Left lung (tissue), 10 donors: ENCODE measurements around the gene EBP. TPM values are rescaled to one million over a fixed set of nuclear protein-coding genes. Genes with fewer than 3 reads are reported as not detected.
"Not testable (repeated sequence)": the region's sequence is repeated elsewhere in the genome, so short reads cannot be mapped to it uniquely, and the experiment has no call there.

ENCODE experiments used
- ATAC-seq: fragments of 200-7000 bp; cut with Tn5 transposase; one replicate; pipeline ENCODE4 v1.9.1; 2020; ENCODE audit warnings: moderate library complexity
- DNase-seq, 4 donors: peaks; one replicate each; pipeline ENCODE4 v3.0.0-alpha.2; 2013 to 2020
- H3K27ac ChIP-seq, 2 donors: fragments of 200-600 bp; sonication (generic) in 1 of 2; one replicate each; pipeline versions ENCODE4 v1.5.0 to v1.8.0; 2020 to 2021
- H3K27me3 ChIP-seq, 2 donors: fragments of 200-600 bp; sonication (generic) in 1 of 2; one replicate each; pipeline versions ENCODE4 v1.5.0 to v1.8.0; 2020 to 2021
- H3K36me3 ChIP-seq, 2 donors: fragments of 200-600 bp; sonication (generic) in 1 of 2; one replicate each; pipeline versions ENCODE4 v1.5.0 to v1.8.0; 2020 to 2021
- H3K4me1 ChIP-seq, 2 donors: fragments of 200-600 bp; one replicate each; pipeline ENCODE4 v1.8.0; 2021
- H3K4me3 ChIP-seq, 2 donors: fragments of 200-600 bp; sonication (generic) in 1 of 2; one replicate each; pipeline versions ENCODE4 v1.5.0 to v1.8.0; 2020 to 2021; ENCODE audit warnings: mild to moderate bottlenecking in 1 of 2
- H3K9me3 ChIP-seq, 2 donors: fragments of 200-600 bp; sonication (generic) in 1 of 2; one replicate each; pipeline versions ENCODE4 v1.5.0 to v1.8.0; 2020 to 2021
- intact Hi-C, 2 donors: fragments of 100-400 bp; cut with DNase I; formaldehyde crosslinking; loops; one replicate each; pipeline versions ENCODE4 v1.11.2 to v1.14.2; 2022
- polyA plus RNA-seq, 6 donors: library from polyadenylated mRNA; unstranded; fragments of 120-200 nt; gene quantifications; one replicate each; pipeline ENCODE4 v1.2.1, GENCODE V29; 2013; ENCODE audit not compliant: insufficient read length in 6 of 6
- total RNA-seq, 2 donors: library from RNA; stranded (reverse); fragmentation: NEBNext Ultra II Directional; extraction: Animal tissue kit (Norgen Biotek cat#: 25700); gene quantifications; one replicate each; pipeline ENCODE4 v1.2.1, GENCODE V29; 2021
- TF ChIP-seq, protein P1 (sequence below), 2 donors: fragments of 200-600 bp; sonication (generic) in 1 of 2; IDR thresholded peaks; one replicate each; pipeline versions ENCODE4 v1.5.0 to v1.8.0; 2021; ENCODE audit warnings: antibody characterized with exemption in 2 of 2
- donor health status: DM: no; HTN: yes; CAD: no.
- donor health status: DM: no; HTN: no; CAD: no.

The EBP gene
- total and polyA plus RNA-seq, 8 donors, result 32.6 to 200 (median 35.1) TPM

DNA sequence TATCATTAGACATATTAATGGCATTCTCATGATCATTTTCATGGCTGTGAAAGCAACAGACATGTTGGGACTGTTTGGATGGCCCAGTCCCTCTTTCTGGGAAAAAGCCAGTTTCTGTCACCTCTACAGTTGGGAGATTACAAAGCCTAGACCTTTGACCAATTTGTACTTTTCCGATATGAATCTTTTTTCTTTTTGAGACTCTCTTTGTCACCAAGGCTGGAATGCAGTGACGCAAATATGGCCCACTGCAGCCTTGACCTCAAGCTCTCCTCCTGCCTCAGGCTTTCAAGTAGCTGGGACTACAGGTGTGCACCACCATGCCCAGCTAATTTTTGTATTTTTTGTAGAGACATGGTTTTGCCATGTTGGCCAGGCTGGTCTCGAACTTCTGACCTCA lies 27.3 kb downstream of the EBP start:
- TF ChIP-seq, protein P1, sequence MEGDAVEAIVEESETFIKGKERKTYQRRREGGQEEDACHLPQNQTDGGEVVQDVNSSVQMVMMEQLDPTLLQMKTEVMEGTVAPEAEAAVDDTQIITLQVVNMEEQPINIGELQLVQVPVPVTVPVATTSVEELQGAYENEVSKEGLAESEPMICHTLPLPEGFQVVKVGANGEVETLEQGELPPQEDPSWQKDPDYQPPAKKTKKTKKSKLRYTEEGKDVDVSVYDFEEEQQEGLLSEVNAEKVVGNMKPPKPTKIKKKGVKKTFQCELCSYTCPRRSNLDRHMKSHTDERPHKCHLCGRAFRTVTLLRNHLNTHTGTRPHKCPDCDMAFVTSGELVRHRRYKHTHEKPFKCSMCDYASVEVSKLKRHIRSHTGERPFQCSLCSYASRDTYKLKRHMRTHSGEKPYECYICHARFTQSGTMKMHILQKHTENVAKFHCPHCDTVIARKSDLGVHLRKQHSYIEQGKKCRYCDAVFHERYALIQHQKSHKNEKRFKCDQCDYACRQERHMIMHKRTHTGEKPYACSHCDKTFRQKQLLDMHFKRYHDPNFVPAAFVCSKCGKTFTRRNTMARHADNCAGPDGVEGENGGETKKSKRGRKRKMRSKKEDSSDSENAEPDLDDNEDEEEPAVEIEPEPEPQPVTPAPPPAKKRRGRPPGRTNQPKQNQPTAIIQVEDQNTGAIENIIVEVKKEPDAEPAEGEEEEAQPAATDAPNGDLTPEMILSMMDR (IDR thresholded peaks at IDR 0.05), result no peak
- Histone ChIP-seq H3K4me3 (no peak overlapping the region), H3K27ac (no peak overlapping the region), H3K27me3 (no peaks in the 10 kb centered on the region), H3K4me1 (no peaks in the 10 kb centered on the region), H3K9me3 (no peaks in the 10 kb centered on the region), H3K36me3 (peaks cover 0 to 29% of the 10 kb centered on the region in 2 donors)
- DNase-seq (no peak), ATAC-seq (no peak)
- intact Hi-C loops, result no loop called here

DNA sequence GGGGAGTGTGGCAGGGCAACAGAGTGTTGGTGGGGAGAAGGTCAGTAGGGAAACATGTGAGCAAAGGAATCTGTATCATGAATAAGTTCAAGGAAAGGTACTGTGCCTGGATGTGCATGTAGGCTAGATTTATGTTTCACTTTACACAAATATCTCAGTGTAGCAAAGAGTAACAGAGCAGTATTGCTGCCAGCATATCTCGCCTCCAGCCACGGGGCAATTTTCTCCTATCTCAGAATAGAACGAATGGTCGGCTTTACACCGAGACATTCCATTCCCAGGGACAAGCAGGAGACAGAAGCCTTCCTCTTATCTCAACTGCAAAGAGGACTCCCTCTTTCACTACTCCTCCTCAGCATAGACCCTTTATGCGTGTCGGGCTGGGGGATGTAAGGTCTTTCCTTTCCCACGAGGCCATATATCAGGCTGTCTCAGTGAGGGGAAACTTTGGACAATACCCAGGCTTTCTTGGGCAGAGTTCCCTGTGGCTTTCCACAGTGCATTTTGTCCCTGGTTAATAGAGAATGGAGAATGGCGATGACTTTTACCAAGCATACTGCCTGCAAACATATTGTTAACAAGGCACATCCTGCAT lies 34.2 kb downstream of the EBP start:
- H3K9me3 ChIP-seq, H3K27ac ChIP-seq, intact Hi-C loops, ATAC-seq, DNase-seq, H3K27me3 ChIP-seq, H3K4me1 ChIP-seq, H3K4me3 ChIP-seq: not testable (repeated sequence)
- H3K36me3 ChIP-seq, result peaks cover 0 to 34% of the 10 kb centered on the region in 2 donors

DNA sequence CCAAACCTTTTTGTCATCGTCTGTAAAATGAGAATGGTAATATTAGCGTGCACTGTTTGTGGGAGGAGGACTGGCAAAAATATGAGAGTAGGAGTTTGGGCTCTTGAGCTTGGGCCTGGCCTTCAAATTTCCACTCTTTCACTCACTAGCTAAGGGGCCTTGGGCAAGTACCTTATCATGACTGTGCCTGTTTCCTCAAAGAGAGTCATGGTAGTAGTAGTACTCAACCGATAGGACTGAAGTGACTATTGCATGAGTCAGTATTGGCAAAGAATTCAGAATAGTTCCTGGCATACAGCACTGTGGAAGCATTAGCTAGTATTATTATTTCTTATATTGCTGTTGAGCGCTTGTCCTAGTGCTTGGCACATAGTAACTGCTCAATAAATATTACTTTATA lies 36.7 kb downstream of the EBP start:
- Histone ChIP-seq H3K27me3 (no peaks in the 10 kb centered on the region), H3K27ac (no peak overlapping the region), H3K36me3 (peaks cover 0 to 45% of the 10 kb centered on the region in 2 donors), H3K4me3 (no peak overlapping the region), H3K4me1 (no peaks in the 10 kb centered on the region), H3K9me3 (no peaks in the 10 kb centered on the region)
- DNase-seq, result no peak
- intact Hi-C loops, result no loop called here
- TF ChIP-seq, protein P1 (IDR thresholded peaks at IDR 0.05), result no peak
- ATAC-seq, result peak; percentile 78

DNA sequence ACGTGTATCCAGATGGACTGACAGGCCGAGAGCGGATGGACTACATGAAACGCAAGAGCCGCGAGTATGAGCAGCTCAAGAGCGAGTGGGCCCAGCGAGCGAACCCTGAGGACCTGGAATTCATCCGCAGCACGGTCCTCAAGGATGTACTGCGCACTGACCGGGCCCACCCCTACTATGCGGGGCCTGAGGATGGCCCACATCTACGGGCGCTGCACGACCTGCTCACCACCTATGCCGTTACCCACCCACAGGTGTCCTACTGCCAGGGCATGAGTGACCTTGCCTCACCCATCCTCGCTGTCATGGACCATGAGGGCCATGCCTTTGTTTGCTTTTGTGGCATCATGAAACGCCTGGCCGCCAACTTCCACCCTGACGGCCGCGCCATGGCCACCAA lies 38.0 kb downstream of the EBP start:
- Histone ChIP-seq H3K4me1 (no peaks in the 10 kb centered on the region), H3K27ac (no peak overlapping the region), H3K27me3 (no peaks in the 10 kb centered on the region), H3K9me3 (no peaks in the 10 kb centered on the region), H3K36me3 (peaks cover 0 to 45% of the 10 kb centered on the region in 2 donors), H3K4me3 (no peak overlapping the region)
- no peak for ATAC-seq
- intact Hi-C loops, result no loop called here
- TF ChIP-seq, protein P1 (IDR thresholded peaks at IDR 0.05), result no peak
- DNase-seq, result no peak

DNA sequence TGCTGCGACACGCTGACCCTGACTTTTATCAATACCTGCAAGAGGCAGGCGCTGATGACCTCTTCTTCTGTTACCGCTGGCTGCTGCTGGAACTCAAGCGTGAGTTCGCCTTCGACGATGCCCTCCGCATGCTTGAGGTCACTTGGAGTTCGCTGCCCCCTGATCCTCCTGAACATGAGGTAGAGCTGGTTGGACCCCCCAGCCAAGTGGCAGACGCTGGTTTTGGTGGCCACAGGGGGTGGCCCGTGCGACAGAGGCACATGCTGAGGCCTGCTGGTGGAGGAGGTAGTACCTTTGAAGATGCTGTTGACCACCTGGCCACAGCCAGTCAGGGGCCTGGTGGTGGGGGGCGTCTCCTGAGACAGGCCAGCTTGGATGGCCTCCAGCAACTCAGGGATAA lies 38.4 kb downstream of the EBP start:
- H3K36me3 ChIP-seq, result peaks cover 0 to 45% of the 10 kb centered on the region in 2 donors
- no peaks in the 10 kb centered on the region for H3K27me3 ChIP-seq
- H3K4me1 ChIP-seq, result no peaks in the 10 kb centered on the region
- no peaks in the 10 kb centered on the region for H3K9me3 ChIP-seq
- no peak for DNase-seq
- no peak overlapping the region for H3K27ac ChIP-seq
- no peak for ATAC-seq
- H3K4me3 ChIP-seq, result no peak overlapping the region
- intact Hi-C loops, result no loop called here
- TF ChIP-seq, protein P1 (IDR thresholded peaks at IDR 0.05), result no peak

DNA sequence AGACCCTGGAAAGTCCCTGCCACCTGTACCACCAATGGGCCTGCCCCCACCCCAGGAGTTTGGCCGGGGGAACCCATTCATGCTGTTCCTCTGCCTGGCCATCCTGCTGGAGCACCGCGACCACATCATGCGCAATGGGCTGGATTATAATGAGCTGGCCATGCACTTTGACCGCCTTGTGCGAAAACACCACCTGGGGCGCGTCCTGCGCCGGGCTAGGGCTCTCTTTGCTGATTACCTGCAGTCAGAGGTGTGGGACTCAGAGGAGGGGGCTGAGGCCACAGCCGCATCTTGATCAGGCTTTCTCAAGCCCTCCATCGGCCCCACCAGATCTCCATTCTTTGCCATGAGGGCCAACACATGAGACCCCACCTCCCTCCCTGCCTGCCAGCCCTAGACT lies 39.1 kb downstream of the EBP start:
- H3K9me3 ChIP-seq, result no peaks in the 10 kb centered on the region
- no peak for ATAC-seq
- H3K36me3 ChIP-seq, result peaks cover 0 to 38% of the 10 kb centered on the region in 2 donors
- TF ChIP-seq, protein P1 (IDR thresholded peaks at IDR 0.05), result no peak
- no peak overlapping the region for H3K27ac ChIP-seq
- no peaks in the 10 kb centered on the region for H3K4me1 ChIP-seq
- no peak for DNase-seq
- no peaks in the 10 kb centered on the region for H3K27me3 ChIP-seq
- no peak overlapping the region for H3K4me3 ChIP-seq
- intact Hi-C loops, result no loop called here
